ENCODE measurements around the gene SERPINB1. TPM values are rescaled to one million over a fixed set of nuclear protein-coding genes. Genes with fewer than 3 reads are reported as not detected.
A peak's percentile ranks its signal among the peaks of the same experiment; 100 is the strongest.

SERPINB1 gene
- total RNA-seq, 4 donors from 2014 or later: 284 to 1,204 (median 702) TPM

GRCh38 chr6:2798586-2799134 lies 43.0 kb downstream of the SERPINB1 start:
- 77 to 85% methylated on average over 10 of the region's 11 CpGs for WGBS, 2 donors
- no peak for DNase-seq
- Histone ChIP-seq H3K9me3 (no peaks in the 10 kb centered on the region), H3K4me3 (no peak overlapping the region), H3K4me1 (peaks cover 2 to 48% (median 3%) of the 10 kb centered on the region in 3 donors), H3K27me3 (no peaks in the 10 kb centered on the region), H3K27ac (peak overlapping the region in 2 of 4 donors; percentile 12 to 66), H3K36me3 (no peaks in the 10 kb centered on the region)
- intact Hi-C loops (cut with DNase I): loop anchor here (10.0 kb wide), 1 partner anchor 46 kb away; the partner anchor contains the start of gene SERPINB1
- no peak for TF ChIP-seq CTCF (IDR thresholded peaks at IDR 0.05)
- TF ChIP-seq POLR2A (IDR thresholded peaks at IDR 0.05): no peak

- Histone ChIP-seq H3K4me3 (no peak overlapping the region), H3K36me3 (no peaks in the 10 kb centered on the region), H3K27ac (peak overlapping the region in 3 of 4 donors; percentile 30 to 66 (median 30)), H3K4me1 (peaks cover 12 to 59% (median 13%) of the 10 kb centered on the region in 3 donors), H3K27me3 (no peaks in the 10 kb centered on the region), H3K9me3 (no peaks in the 10 kb centered on the region)
- no peak for DNase-seq
- 34 to 50% methylated on average over 2 to 3 of the region's 3 CpGs for WGBS, 2 donors
- TF ChIP-seq POLR2A (IDR thresholded peaks at IDR 0.05): no peak
- TF ChIP-seq CTCF (IDR thresholded peaks at IDR 0.05): no peak
- intact Hi-C loops (cut with DNase I): loop anchor here (10.0 kb wide), 1 partner anchor 47 kb away; the partner anchor contains the start of gene SERPINB1
Measured at GRCh38 chr6:2797564-2798031, 44.1 kb downstream of the SERPINB1 start.

GRCh38 chr6:2796861-2797260 lies 44.8 kb downstream of the SERPINB1 start:
- peaks cover 15 to 66% (median 21%) of the 10 kb centered on the region in 3 donors for H3K4me1 ChIP-seq
- WGBS, 2 donors: 83 to 89% methylated on average over 2 to 5 of the region's 6 CpGs
- no peak overlapping the region for H3K4me3 ChIP-seq

GRCh38 chr6:2795956-2796355 lies 45.7 kb downstream of the SERPINB1 start:
- intact Hi-C loops (cut with DNase I): loop anchor here (10.0 kb wide), 1 partner anchor 49 kb away; the partner anchor contains the start of gene SERPINB1

More at GRCh38 chr6:2796861-2797260, 44.8 kb downstream of the SERPINB1 start:
- Histone ChIP-seq H3K27me3 (no peaks in the 10 kb centered on the region), H3K9me3 (no peaks in the 10 kb centered on the region), H3K27ac (peak overlapping the region in 2 of 4 donors; percentile 30 to 66), H3K36me3 (no peaks in the 10 kb centered on the region)
- no peak for TF ChIP-seq POLR2A (IDR thresholded peaks at IDR 0.05)
- TF ChIP-seq CTCF (IDR thresholded peaks at IDR 0.05): no peak
- no peak for DNase-seq
- intact Hi-C loops (cut with DNase I): loop anchor here (10.0 kb wide), 1 partner anchor 48 kb away; the partner anchor contains the start of gene SERPINB1

More at GRCh38 chr6:2795956-2796355, 45.7 kb downstream of the SERPINB1 start:
- Histone ChIP-seq H3K27me3 (no peaks in the 10 kb centered on the region), H3K4me3 (no peak overlapping the region), H3K27ac (no peak overlapping the region), H3K36me3 (no peaks in the 10 kb centered on the region), H3K9me3 (no peaks in the 10 kb centered on the region), H3K4me1 (peaks cover 19 to 75% (median 23%) of the 10 kb centered on the region in 3 donors)
- DNase-seq: no peak
- WGBS, 2 donors: 86 to 89% methylated on average over 12 to 16 of the region's 16 CpGs
- TF ChIP-seq CTCF (IDR thresholded peaks at IDR 0.05) (no peak), POLR2A (IDR thresholded peaks at IDR 0.05) (no peak)

Data from esophagus squamous epithelium (tissue), 5 donors.